GM23248 (cell line): ENCODE data around the gene CHRNA10. TPM values are rescaled to one million over a fixed set of nuclear protein-coding genes. Genes with fewer than 3 reads are reported as not detected.

Source experiments
- DNase-seq: peaks from one replicate; pipeline ENCODE4 v3.0.0-alpha.2; 2015
- H2AFZ ChIP-seq: fragments of 200-600 bp; sonication (generic); 2 replicates; pipeline ENCODE4 v1.6.1; 2016; ENCODE audit warnings: antibody characterized with exemption
- H3F3A ChIP-seq: fragments of 200-600 bp; sonication (generic); 2 replicates; pipeline ENCODE4 v1.6.1; 2016; ENCODE audit warnings: mild to moderate bottlenecking, antibody characterized with exemption, mixed run types; ENCODE audit not compliant: insufficient read depth
- H3K27ac ChIP-seq: fragments of 200-600 bp; sonication (generic); 2 replicates; pipeline ENCODE4 v1.5.1; 2016; ENCODE audit warnings: mild to moderate bottlenecking
- H3K27me3 ChIP-seq: fragments of 200-600 bp; sonication (generic); replicated peaks from 2 replicates; pipeline ENCODE4 v1.6.1; 2016; ENCODE audit warnings: mild to moderate bottlenecking; ENCODE audit not compliant: insufficient read depth
- H3K36me3 ChIP-seq: fragments of 200-600 bp; sonication (generic); 2 replicates; pipeline ENCODE4 v1.6.1; 2016; ENCODE audit warnings: low read depth, mild to moderate bottlenecking
- H3K4me1 ChIP-seq: fragments of 200-600 bp; sonication (generic); 2 replicates; pipeline ENCODE4 v1.6.1; 2016; ENCODE audit warnings: mild to moderate bottlenecking; ENCODE audit not compliant: insufficient read depth
- H3K4me2 ChIP-seq: fragments of 200-600 bp; sonication (generic); one replicate; pipeline ENCODE4 v1.6.1; 2016; ENCODE audit warnings: mild to moderate bottlenecking; ENCODE audit not compliant: unreplicated experiment
- H3K4me3 ChIP-seq: fragments of 200-600 bp; sonication (generic); 2 replicates; pipeline ENCODE4 v1.5.1; 2016; ENCODE audit warnings: mild to moderate bottlenecking
- H3K79me2 ChIP-seq: fragments of 200-600 bp; sonication (generic); 2 replicates; pipeline ENCODE4 v1.6.1; 2016; ENCODE audit warnings: mild to moderate bottlenecking; ENCODE audit not compliant: insufficient read depth
- H3K9ac ChIP-seq: fragments of 200-600 bp; sonication (generic); 2 replicates; pipeline ENCODE4 v1.6.1; 2016; ENCODE audit warnings: mild to moderate bottlenecking
- H3K9me2 ChIP-seq: fragments of 200-600 bp; sonication (generic); 2 replicates; pipeline ENCODE4 v1.6.1; 2016; ENCODE audit warnings: mixed run types, mild to moderate bottlenecking, moderate library complexity; ENCODE audit not compliant: insufficient read depth
- H3K9me3 ChIP-seq: fragments of 200-600 bp; sonication (generic); one replicate; pipeline ENCODE4 v1.6.1; 2017; ENCODE audit warnings: low read depth
- H4K20me1 ChIP-seq: fragments of 200-600 bp; sonication (generic); 2 replicates; pipeline ENCODE4 v1.6.0; 2016; ENCODE audit not compliant: insufficient read depth
- EZH2 ChIP-seq: fragments of 200-600 bp; sonication (generic); IDR thresholded peaks from 2 replicates; pipeline ENCODE4 v1.6.1; 2018; ENCODE audit warnings: antibody characterized with exemption, mild to moderate bottlenecking; ENCODE audit not compliant: insufficient read depth, poor library complexity, severe bottlenecking
- EZH2phosphoT487 ChIP-seq: fragments of 200-600 bp; sonication (generic); IDR thresholded peaks from 2 replicates; pipeline ENCODE4 v1.6.1; 2018; ENCODE audit warnings: antibody characterized with exemption, moderate library complexity, mild to moderate bottlenecking, low read depth; ENCODE audit not compliant: insufficient read depth
- WGBS, 2 experiments: methylation state at CpG; one replicate each; pipeline ENCODE4 v1.1.6; 2015 to 2017; ENCODE audit warnings: low lambda C conversion rate in 2 of 2, low coverage in 1 of 2; ENCODE audit errors: missing lambda C conversion rate in 2 of 2; 5-methylcytosine and 5-hydroxymethylcytosine counted together
- in situ Hi-C: fragments of 300-500 bp; cut with MboI; formaldehyde crosslinking; loops from 2 replicates; pipeline ENCODE4 v1.15.0; 2020
- polyA plus RNA-seq: library from polyadenylated mRNA; unstranded; fragments of >200 nt; fragmentation: Nextera tagmentation; extraction: Ambion mirVana; gene quantifications from 2 replicates; pipeline ENCODE4 v1.2.1, GENCODE V29; 2016
- small RNA-seq: library from RNA; depleted of rRNA; stranded (forward); fragments of <200 nt; gene quantifications from one replicate; pipeline ENCODE3, GENCODE V24; 2014; ENCODE audit warnings: low read depth, low replicate concordance
- total RNA-seq: library from RNA; depleted of rRNA; stranded (reverse); fragments of >200 nt; shearing (Covaris generic); gene quantifications from 2 replicates; pipeline ENCODE4 v1.2.3, GENCODE V29; 2014; rRNA removed

Gene CHRNA10
- total and polyA plus RNA-seq, 2 experiments from 2014 or later: 0.28 to 0.65 TPM

DNA sequence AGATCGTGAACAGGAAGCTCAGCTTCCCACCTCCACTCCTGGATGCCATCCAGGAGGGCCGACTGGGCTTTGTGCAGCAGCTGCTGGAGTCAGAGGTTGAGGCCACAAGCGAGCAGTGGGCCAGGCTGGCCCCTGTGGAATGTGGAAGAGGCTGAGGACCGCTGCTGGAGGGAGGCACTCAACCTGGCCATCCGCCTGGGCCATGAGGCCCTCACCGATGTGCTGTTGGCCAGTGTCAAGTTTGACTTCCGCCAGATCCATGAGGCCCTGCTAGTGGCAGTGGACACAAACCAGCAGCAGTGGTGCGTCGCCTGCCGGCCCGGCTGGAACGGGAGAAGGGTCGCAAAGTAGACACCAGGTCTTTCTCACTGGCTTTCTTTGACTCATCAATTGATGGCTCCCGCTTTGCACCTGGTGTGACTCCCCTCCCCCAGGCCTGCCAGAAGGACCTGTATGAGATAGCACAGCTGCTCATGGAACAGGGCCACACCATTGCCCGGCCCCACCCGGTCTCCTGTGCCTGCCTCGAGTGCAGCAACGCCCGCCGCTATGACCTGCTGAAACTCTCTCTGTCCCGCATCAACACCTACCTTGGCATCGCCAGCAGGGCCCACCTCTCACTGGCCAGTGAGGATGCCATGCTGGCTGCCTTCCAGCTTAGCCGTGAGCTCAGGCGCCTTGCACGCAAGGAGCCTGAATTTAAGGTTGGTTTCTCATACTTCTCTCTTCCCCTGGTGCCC is 54.3 kb downstream of the CHRNA10 start:
- Histone ChIP-seq H3K27ac (no peak overlapping the region), H3K4me2 (no peak overlapping the region), H3K27me3 (no peaks in the 10 kb centered on the region), H3F3A (no peaks in the 10 kb centered on the region), H2AFZ (no peak overlapping the region; the same call in 1 of the 2 replicates), H3K9me3 (no peaks in the 10 kb centered on the region), H3K9me2 (no peaks in the 10 kb centered on the region), H3K79me2 (no peaks in the 10 kb centered on the region), H4K20me1 (no peaks in the 10 kb centered on the region), H3K4me1 (no peaks in the 10 kb centered on the region), H3K4me3 (no peak overlapping the region), H3K9ac (no peak overlapping the region), H3K36me3 (no peaks in the 10 kb centered on the region)
- DNase-seq: no peak
- no peak for TF ChIP-seq EZH2
- no peak for TF ChIP-seq EZH2phosphoT487
- in situ Hi-C loops: no loop called here
- WGBS, 2 experiments: 73 to 76% methylated on average over 24 to 25 of the region's 25 CpGs

DNA sequence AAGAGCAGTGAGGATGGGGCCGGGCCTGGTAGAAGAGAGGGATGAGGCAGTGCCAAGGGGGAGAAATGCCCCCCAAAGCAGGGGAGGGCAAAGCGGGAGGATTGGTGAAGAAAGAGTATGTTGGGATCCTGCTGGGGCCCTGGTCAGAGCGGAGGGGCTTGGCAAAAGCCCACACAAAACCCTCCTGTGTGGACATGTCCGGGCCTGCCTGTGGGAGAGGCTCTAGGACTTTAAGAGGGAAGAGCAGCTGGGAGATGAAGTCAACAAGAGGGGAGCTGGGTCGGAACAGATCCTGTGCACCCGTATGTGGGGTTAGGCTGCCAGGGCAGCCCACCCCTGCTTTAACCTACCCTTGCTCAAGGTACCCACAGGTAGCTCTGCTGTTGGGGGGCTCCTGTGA is 55.2 kb downstream of the CHRNA10 start:
- Histone ChIP-seq H3F3A (no peaks in the 10 kb centered on the region), H3K4me2 (no peak overlapping the region), H3K36me3 (no peaks in the 10 kb centered on the region), H3K9ac (no peak overlapping the region), H3K27ac (no peak overlapping the region), H2AFZ (peak overlapping the region; percentile 38; the same call in 1 of the 2 replicates), H3K9me3 (no peaks in the 10 kb centered on the region), H3K9me2 (no peaks in the 10 kb centered on the region), H4K20me1 (no peaks in the 10 kb centered on the region), H3K4me1 (no peaks in the 10 kb centered on the region), H3K4me3 (no peak overlapping the region), H3K27me3 (no peaks in the 10 kb centered on the region; the same call in 1 of the 2 replicates), H3K79me2 (no peaks in the 10 kb centered on the region)
- 72 to 77% methylated on average over 6 of the region's 6 CpGs for WGBS, 2 experiments
- TF ChIP-seq EZH2phosphoT487: no peak
- TF ChIP-seq EZH2: no peak
- in situ Hi-C loops: no loop called here
- no peak for DNase-seq

Small RNA genes lying within 50 kb of the gene (small RNA-seq; reads per million reads assigned to genes)
- gene RF00019 (not detected), gene RNU6-1143P (not detected)

Other genes starting within 250 kb of the CHRNA10 start
- gene ART5, start 29.4 kb downstream of the CHRNA10 start, total RNA-seq: not detected in 2 replicates
- 0.23 TPM in 1 of 2 replicates, not detected in the other for gene ART5, start 29.4 kb downstream of the CHRNA10 start, polyA plus RNA-seq
- gene ART1, start 26.3 kb downstream of the CHRNA10 start, total RNA-seq: not detected in 2 replicates
- not detected in 2 replicates for gene ART1, start 26.3 kb downstream of the CHRNA10 start, polyA plus RNA-seq
- gene NUP98, start 126.2 kb upstream of the CHRNA10 start, total RNA-seq: 79.3 and 142 TPM in 2 replicates
- 25.6 and 30.5 TPM in 2 replicates for gene NUP98, start 126.2 kb upstream of the CHRNA10 start, polyA plus RNA-seq
- gene PGAP2, start 137.2 kb upstream of the CHRNA10 start, total RNA-seq: 10.1 and 19.0 TPM in 2 replicates
- gene PGAP2, start 137.2 kb upstream of the CHRNA10 start, polyA plus RNA-seq: 14.7 and 17.8 TPM in 2 replicates
- 42.0 and 45.5 TPM in 2 replicates for gene RHOG, start 169.6 kb upstream of the CHRNA10 start, total RNA-seq
- 59.5 and 61.4 TPM in 2 replicates for gene RHOG, start 169.6 kb upstream of the CHRNA10 start, polyA plus RNA-seq
- gene STIM1, start 184.3 kb upstream of the CHRNA10 start, total RNA-seq: 24.6 and 63.4 TPM in 2 replicates
- gene STIM1, start 184.3 kb upstream of the CHRNA10 start, polyA plus RNA-seq: 22.0 and 22.3 TPM in 2 replicates